HG02623 (cell line): ENCODE data around the gene PNMA6A.
"Not testable (repeated sequence)": the region's sequence is repeated elsewhere in the genome, so short reads cannot be mapped to it uniquely, and the experiment has no call there.

Source experiments
- ATAC-seq: cut with Tn5 transposase; IDR thresholded peaks from one replicate; pipeline ENCODE4 v1.9.1; 2021; ENCODE audit warnings: moderate library complexity; ENCODE audit not compliant: unreplicated experiment

PNMA6A gene

GRCh38 chrX:153071909-153072583 is at the start of gene PNMA6A:
Gene PNMA6A, plus strand, starts transcription at chrX:153072454. Its CDS starts 609 bp downstream, at chrX:153073063.
- not testable (repeated sequence) for ATAC-seq

- ATAC-seq = not testable (repeated sequence)
Observed at GRCh38 chrX:153026501-153026900, 45.8 kb upstream of the PNMA6A start.

GRCh38 chrX:153028487-153028886 is 43.8 kb upstream of the PNMA6A start:
- ATAC-seq = not testable (repeated sequence)

- no peak for ATAC-seq
Observed at GRCh38 chrX:153029162-153029561, 43.1 kb upstream of the PNMA6A start.

GRCh38 chrX:153029875-153030274 is 42.4 kb upstream of the PNMA6A start:
- no peak for ATAC-seq

GRCh38 chrX:153030801-153031200 is 41.5 kb upstream of the PNMA6A start:
- no peak for ATAC-seq

DNA sequence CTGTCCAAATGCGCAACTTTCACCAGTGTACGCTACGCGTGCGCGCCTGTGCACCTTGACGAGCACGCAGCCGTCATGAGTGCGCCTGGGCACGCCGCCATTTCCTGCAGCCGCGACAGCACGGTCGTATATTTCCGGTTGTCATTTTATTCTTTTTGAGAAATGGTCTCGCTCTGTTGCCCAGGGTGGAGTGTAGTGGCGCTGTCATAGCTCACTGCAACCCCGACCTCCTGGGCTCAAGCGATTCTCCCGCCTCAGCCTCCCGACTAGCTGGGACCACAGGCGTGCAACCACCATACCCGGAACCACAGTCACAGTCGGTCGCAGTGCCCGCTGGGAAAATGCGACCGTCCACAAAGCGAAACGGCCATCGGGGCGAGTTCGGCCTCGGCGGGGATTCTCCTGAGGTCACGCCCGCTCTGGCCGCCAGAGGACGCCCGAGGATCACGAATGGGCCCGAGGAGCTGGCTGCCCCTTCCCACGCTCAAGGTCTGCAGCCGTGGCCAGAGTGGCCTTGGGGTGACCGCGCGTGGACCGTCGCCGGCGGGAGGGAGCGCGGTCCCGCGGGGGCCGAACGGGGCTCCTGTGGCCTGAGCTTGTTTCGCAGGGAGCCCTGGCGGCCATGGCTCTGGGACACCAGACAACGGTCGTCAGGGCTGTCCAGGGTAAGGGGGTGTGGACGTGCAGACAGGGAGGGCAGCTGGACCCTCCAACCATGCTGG is 39.7 kb upstream of the PNMA6A start:
- peak; percentile 47 for ATAC-seq

GRCh38 chrX:153049093-153049492 is 23.2 kb upstream of the PNMA6A start:
- no peak for ATAC-seq

GRCh38 chrX:153052534-153052933 is 19.7 kb upstream of the PNMA6A start:
- no peak for ATAC-seq

DNA sequence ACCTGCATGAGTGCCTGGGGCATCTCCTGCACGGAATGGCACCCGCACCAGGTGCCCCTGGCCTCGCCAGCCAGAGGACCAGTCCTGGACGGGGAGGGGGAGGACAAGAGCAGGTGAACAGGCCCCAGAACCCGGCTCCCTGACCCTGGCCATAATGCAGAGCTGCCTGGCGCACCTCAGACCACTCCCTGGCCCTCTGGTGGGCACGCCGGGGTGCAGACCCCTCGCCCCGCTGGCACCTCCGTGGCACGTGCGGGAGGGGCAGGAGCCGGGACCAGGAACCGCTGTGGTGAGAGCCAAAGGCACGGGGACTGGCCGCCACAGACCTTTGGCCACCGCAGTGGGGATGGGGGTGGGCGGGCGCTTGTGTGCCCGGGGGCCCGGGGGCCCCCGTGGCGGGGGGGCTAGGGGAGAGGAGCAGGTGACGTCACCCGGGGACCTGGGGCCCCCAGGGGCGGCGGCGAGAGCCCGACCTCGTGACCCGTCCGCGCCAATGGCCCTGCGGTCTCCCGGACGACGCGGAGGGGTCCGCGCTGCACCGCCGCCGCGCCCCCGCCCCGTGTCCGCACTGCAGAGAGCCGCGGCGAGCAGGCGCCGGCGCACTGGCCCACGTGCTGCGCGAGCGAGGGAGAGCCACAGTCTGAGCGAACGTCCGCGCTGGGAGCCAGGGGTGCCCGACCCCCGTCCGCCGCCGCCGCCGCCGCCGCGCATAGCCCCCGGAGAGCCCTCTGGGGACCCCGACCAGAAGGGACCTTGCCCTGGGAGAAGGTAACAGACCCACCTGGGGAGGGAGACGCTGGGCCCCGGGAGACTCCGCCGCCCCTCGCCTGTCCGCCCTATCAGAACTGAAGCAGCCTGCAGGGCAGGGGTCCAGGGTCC is 16.1 kb upstream of the PNMA6A start, which contains the start of gene PNMA3:
Gene PNMA3, plus strand, starts transcription at position 600 of the 879 bp plus-strand sequence. CDS start 586 bp downstream, outside the sequence.
- no peak for ATAC-seq

DNA sequence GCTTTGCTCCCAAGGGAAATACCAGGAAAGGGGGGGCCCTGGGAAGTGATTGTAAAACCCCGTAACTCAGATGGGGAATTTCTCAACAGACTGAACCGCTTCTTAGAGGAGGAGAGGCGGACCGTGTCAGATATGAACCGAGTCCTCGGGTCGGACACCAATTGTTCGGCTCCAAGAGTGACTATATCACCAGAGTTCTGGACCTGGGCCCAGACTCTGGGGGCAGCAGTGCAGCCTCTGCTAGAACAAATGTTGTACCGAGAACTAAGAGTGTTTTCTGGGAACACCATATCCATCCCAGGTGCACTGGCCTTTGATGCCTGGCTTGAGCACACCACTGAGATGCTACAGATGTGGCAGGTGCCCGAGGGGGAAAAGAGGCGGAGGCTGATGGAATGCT is 15.0 kb upstream of the PNMA6A start:
- no peak for ATAC-seq

DNA sequence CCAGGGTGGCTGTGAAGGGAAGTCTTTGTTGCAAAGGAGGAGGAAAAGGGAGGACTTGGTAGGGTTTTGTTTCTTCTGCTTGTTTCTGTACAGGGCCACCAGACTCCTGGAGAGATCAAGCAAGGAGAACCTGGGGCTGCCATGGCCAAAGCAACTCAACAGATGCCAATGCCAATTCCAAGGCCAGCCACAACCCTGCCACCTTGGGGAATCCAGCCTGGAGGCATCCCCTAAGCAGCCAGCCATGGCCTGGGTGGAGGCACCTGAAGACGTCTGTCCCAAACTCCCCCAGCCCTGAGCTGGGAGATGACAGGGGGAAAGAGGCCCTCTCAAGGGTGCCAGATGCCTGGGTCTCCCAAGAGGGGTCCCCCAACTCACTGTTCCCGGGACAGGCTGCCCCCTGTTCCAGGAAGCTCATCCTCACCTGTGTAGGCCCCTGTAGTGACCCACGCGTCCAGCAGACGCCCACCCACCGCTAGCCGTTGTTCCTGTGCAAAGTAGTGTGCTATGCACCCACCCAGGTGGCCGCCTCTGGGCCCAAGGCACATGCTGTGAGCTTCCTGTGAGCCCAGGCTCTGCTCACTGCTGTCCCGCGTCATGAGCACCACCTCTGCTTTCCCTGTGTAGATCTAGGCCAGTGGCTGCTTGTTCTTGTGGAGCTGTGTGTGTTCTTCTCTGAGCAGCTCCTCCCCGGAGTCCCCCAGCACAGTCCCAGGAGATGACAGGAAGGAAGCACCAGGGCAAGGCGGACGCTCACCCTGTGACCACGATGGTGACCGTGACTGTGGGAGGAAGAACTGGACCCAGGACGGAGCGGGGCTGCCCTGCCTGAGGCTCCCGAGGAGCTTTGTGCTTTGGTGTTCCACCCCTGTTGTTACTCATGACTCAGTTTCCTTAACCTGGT is 12.8 kb upstream of the PNMA6A start:
- ATAC-seq = no peak

DNA sequence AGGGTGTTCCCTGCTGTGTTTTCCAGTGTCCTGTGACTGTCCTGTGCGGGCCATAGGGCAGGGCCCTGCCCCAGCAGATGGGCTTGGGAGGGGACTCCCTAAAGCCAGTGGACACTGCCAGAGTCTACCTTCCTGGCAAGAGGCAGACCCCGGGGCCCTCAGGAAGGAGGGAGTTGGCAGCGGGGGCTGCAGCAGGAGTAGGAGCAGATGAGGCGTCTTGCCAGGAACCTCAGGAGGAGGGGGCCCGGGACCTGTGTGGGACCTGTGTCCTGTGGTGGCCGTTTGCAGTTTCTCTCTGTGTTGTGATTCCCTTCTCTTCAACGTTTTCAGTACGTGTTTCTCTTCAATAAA is 12.2 kb upstream of the PNMA6A start:
- ATAC-seq = no peak

GRCh38 chrX:153061732-153062131 is 10.5 kb upstream of the PNMA6A start:
- no peak for ATAC-seq

DNA sequence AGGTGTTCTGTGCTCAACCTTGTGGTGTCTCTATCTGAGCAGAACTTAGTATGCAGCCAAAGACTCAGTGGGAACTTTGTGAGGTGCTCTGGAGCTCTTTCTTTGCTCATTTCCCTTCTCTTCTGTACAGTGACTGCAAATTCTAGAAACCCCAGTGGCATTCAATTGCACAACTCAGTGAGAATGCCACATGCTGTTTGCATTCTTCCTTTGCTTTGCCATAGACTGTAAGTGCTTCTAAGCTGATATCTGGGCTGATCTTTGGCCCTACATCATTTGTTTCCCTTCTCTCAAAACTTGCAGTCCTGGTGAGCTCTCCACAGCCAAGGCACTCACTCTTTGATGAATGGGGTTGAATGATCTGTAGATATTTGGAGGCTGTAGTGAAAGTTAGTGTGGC is 8.9 kb upstream of the PNMA6A start:
- no peak for ATAC-seq

- no peak for ATAC-seq
Observed at GRCh38 chrX:153064061-153064460, 8.2 kb upstream of the PNMA6A start.

GRCh38 chrX:153065389-153065788 is 6.9 kb upstream of the PNMA6A start:
- no peak for ATAC-seq

GRCh38 chrX:153066402-153066801 is 5.9 kb upstream of the PNMA6A start:
- ATAC-seq = not testable (repeated sequence)

GRCh38 chrX:153073331-153073730 is 1.1 kb downstream of the PNMA6A start:
- ATAC-seq = not testable (repeated sequence)

DNA sequence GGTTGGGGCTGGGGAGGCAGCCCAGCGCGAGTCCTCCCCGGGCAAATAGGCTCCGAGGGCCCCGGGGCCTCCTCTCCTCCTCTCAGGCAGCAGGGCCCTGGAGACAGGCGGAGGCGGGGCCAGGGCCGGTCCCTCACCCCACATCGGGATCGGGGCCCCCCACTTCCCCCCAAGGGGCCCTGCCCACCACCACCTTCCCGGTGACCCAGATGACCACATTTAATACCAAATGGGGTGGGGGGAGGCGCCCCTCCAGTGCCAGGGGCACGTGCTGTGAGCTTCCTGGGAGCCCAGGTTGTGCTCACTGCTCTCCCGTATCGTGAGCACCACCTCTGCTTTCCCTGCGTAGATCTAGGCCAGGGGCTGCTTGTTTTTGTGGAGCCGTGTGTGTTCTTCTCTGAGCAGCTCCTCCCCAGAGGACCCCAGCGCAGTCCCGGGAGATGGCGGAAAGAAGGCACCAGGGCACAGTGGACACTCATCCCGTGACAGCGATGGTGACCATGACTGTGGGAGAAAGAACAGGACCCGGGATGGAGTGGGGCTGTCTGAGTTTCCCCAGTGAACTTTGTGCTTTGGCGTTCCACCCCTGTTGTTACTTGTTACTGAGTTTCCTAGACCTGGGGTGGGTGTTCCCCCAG is 2.1 kb downstream of the PNMA6A start:
- ATAC-seq = no peak
